ENCODE data around the gene ICAM3. TPM values are rescaled to one million over a fixed set of nuclear protein-coding genes. Genes with fewer than 3 reads are reported as not detected.

Gene ICAM3
- total RNA-seq, 1 experiment from 2014 or later, result 28.3 TPM

DNA sequence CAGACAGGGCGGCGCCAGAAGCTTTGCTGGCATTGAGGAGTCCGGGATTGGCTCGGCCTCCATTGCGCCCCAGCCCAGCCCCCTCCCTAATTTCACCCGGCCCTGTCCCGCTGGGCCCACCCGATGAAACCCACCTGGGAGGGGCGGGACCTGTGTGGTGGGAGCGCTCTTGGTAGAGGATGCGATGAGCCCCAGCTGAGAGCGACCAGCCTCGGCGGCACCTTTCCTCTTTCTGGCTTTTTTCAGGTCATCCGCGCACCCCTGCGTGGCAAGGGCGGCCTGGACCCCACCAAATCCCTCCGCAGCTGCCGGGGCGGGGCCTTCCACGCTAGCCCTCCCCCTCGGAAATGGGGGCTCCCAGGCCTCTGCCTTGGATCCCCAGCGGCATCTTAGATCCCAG lies 30.0 kb downstream of the ICAM3 start, which contains the start of gene ZGLP1:
Gene ZGLP1, minus strand, starts transcription at position 393 of the 400 bp plus-strand sequence.
- Histone ChIP-seq H2AFZ (ENCODE audit: low read length) (no peak within 1 kb of the TSS), H3K56ac (ENCODE audit: insufficient read length, low read depth, low read length) (no peak within 1 kb of the TSS), H3K14ac (ENCODE audit: insufficient read depth, low read length) (no peak within 1 kb of the TSS), H3K4me2 (ENCODE audit: insufficient read depth, insufficient read length, low read length) (no peak within 1 kb of the TSS), H4K5ac (ENCODE audit: insufficient read length, low read depth, low read length) (no peak within 1 kb of the TSS), H2BK20ac (ENCODE audit: low read depth, low read length, poor library complexity, severe bottlenecking) (no peak within 1 kb of the TSS), H2BK5ac (ENCODE audit: insufficient read length, low read length) (no peak within 1 kb of the TSS), H2BK12ac (ENCODE audit: insufficient read length, low read depth, low read length) (no peak within 1 kb of the TSS), H3T11ph (ENCODE audit: low read length) (no peak within 1 kb of the TSS), H3K9me3 (ENCODE audit: control insufficient read depth, low read depth, low read length) (no peaks in the 10 kb centered on the region), H3K4me1 (ENCODE audit: insufficient read depth, low read length) (no peaks in the 10 kb centered on the region), H2BK15ac (ENCODE audit: low read depth, low read length) (no peak within 1 kb of the TSS), H3K4ac (ENCODE audit: low read depth, low read length) (no peak within 1 kb of the TSS), H3K18ac (ENCODE audit: insufficient read length, low read depth, low read length) (no peak within 1 kb of the TSS), H3K23ac (ENCODE audit: insufficient read length, low read depth, low read length) (no peak within 1 kb of the TSS), H2BK120ac (ENCODE audit: low read depth, low read length, poor library complexity, severe bottlenecking) (no peak within 1 kb of the TSS), H2AK5ac (ENCODE audit: insufficient read length, low read length) (no peak within 1 kb of the TSS), H3K79me1 (ENCODE audit: insufficient read depth, low read depth, low read length, poor library complexity, severe bottlenecking) (no peaks in the 10 kb centered on the region), H4K91ac (ENCODE audit: insufficient read length, low read depth, low read length) (no peak within 1 kb of the TSS), H4K8ac (replicated peaks; ENCODE audit: insufficient read length, low read depth, low read length) (no peak within 1 kb of the TSS), H3K27me3 (ENCODE audit: insufficient read depth, low read length) (no peaks in the 10 kb centered on the region), H3K23me2 (ENCODE audit: insufficient read length, low read depth, low read length, poor library complexity, severe bottlenecking) (no peaks in the 10 kb centered on the region), H3K27ac (ENCODE audit: insufficient read length, low read depth, low read length) (no peak within 1 kb of the TSS), H4K20me1 (ENCODE audit: control insufficient read depth, insufficient read depth, insufficient read length) (no peaks in the 10 kb centered on the region), H3K79me2 (ENCODE audit: insufficient read depth, low read length) (no peaks in the 10 kb centered on the region), H3K9ac (ENCODE audit: extremely low read depth, insufficient read length, low read length) (no peak within 1 kb of the TSS)
- no CpG with 5 or more reads among the region's 24 CpGs for WGBS (ENCODE audit: extremely low coverage, insufficient read length, low lambda C conversion rate)
- Mint-ChIP-seq H3K4me3 (no peak within 1 kb of the TSS; a peak in 1 of 5 replicates), H3K27ac (no peak within 1 kb of the TSS; a peak in 1 of 7 replicates), H3K4me1 (peaks cover 1 to 5% of the 10 kb centered on the region in 2 experiments; a peak in 1 of 4 replicates), H3K36me3 (ENCODE audit: insufficient read depth in 1 of 3, low read depth in 3 of 3) (peaks cover 0 to 16% (median 9%) of the 10 kb centered on the region in 3 experiments; a peak in 4 of 7 replicates), H3K9me3 (no peaks in the 10 kb centered on the region), H3K27me3 (ENCODE audit: low read depth) (no peaks in the 10 kb centered on the region)
- DNase-seq, result no peak
- TF ChIP-seq, protein P1, sequence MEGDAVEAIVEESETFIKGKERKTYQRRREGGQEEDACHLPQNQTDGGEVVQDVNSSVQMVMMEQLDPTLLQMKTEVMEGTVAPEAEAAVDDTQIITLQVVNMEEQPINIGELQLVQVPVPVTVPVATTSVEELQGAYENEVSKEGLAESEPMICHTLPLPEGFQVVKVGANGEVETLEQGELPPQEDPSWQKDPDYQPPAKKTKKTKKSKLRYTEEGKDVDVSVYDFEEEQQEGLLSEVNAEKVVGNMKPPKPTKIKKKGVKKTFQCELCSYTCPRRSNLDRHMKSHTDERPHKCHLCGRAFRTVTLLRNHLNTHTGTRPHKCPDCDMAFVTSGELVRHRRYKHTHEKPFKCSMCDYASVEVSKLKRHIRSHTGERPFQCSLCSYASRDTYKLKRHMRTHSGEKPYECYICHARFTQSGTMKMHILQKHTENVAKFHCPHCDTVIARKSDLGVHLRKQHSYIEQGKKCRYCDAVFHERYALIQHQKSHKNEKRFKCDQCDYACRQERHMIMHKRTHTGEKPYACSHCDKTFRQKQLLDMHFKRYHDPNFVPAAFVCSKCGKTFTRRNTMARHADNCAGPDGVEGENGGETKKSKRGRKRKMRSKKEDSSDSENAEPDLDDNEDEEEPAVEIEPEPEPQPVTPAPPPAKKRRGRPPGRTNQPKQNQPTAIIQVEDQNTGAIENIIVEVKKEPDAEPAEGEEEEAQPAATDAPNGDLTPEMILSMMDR (conservative IDR thresholded peaks at IDR 0.05), result no peak

Data from H9 (cell line).